ENCODE results near the gene KIF1A.

KIF1A gene

GRCh38 chr2:240822280-240822847, 2.3 kb upstream of the KIF1A start:
- DNase-seq (ENCODE audit: low read depth) = no peak
- TF ChIP-seq CTCF (IDR thresholded peaks at IDR 0.05; ENCODE audit: low read length, missing control alignments) = no peak

DNA sequence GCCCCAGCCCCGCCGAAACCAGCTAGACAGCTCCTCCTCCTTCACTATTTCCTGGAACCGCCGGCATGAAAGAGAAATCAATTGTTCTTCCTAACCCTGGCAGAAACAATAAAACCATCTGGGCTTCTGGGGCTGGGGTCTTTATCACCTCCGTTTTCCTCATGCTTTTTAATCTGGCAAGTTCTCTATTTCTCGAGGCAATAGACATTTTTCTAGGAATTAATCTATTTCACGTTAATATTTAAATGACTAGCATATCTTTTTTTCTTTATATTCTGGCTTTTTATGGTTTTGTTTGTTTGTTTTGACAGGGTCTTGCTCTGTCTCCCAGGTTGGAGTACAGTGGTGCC, 1.4 kb upstream of the KIF1A start:
- no peak overlapping the region for H3K4me3 ChIP-seq (replicated peaks; ENCODE audit: low read depth, low read length)
- no peak for TF ChIP-seq CTCF (IDR thresholded peaks at IDR 0.05; ENCODE audit: low read length, missing control alignments)
- DNase-seq (ENCODE audit: low read depth) = no peak

More at GRCh38 chr2:240822280-240822847, 2.3 kb upstream of the KIF1A start:
- H3K4me3 ChIP-seq (replicated peaks; ENCODE audit: low read depth, low read length) = no peak overlapping the region

GRCh38 chr2:240820607-240821428, 799 bp upstream of the KIF1A start:
- TF ChIP-seq CTCF (IDR thresholded peaks at IDR 0.05; ENCODE audit: low read length, missing control alignments) = no peak
- no peak overlapping the region for H3K4me3 ChIP-seq (replicated peaks; ENCODE audit: low read depth, low read length)
- DNase-seq (ENCODE audit: low read depth) = no peak

- no peak for DNase-seq (ENCODE audit: low read depth)
- TF ChIP-seq CTCF (IDR thresholded peaks at IDR 0.05; ENCODE audit: low read length, missing control alignments) = no peak
- H3K4me3 ChIP-seq (replicated peaks; ENCODE audit: low read depth, low read length) = no peak overlapping the region
These were observed 727 bp downstream of the KIF1A start for GRCh38 chr2:240819126-240819857.

- no peak for TF ChIP-seq CTCF (IDR thresholded peaks at IDR 0.05; ENCODE audit: low read length, missing control alignments)
- no peak overlapping the region for H3K4me3 ChIP-seq (replicated peaks; ENCODE audit: low read depth, low read length)
- no peak for DNase-seq (ENCODE audit: low read depth)
These were observed 1.5 kb downstream of the KIF1A start for GRCh38 chr2:240818293-240819125.

- no peak for DNase-seq (ENCODE audit: low read depth)
- TF ChIP-seq CTCF (IDR thresholded peaks at IDR 0.05; ENCODE audit: low read length, missing control alignments) = no peak
- no peak overlapping the region for H3K4me3 ChIP-seq (replicated peaks; ENCODE audit: low read depth, low read length)
These were observed 2.3 kb downstream of the KIF1A start for GRCh38 chr2:240817496-240818292.

Data from fibroblast of pulmonary artery (primary cell).